ENCODE data around the gene FBXO10.

The FBXO10 gene

DNA sequence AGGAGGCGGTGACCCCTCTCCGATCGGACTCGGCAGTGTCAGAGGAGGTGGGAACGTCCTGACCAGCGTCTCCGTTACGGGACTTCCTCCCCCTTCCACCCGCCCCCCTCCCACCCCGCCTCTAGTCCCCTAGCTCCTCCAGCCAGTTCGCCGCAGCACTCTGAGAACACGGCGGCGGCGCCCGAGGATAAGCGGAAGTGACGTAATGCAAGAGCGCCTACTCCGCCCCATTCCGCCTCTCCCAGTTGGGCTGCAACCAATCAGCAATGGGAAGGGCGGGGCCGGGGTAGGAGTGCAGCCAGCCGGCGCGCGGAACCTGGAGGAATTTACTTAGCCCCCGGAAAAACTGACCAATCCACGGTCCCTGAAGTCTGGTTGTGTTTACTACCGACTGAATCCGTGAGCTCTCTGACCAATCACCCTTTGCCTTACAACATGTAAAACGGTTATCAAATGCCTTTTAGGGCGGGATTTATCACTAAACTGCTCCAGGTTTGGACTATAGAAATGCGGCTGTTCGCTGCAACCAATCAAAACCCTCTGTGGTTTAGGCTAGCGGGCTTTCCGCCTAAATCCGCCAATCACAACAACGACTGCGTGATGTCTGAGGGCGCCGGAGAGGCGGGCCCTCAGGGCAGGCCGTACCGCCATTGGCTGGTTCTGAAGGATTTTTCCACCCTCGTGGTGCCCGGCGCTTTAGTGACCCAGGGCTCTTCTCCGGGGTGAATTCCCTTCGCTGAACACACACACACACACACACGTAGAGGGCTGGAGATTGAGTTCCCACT is 110.7 kb downstream of the FBXO10 start, which contains the start of gene ZBTB5:
TSS of gene ZBTB5 (minus strand) at position 202 of the 788 bp plus-strand sequence. CDS start 22,899 bp downstream, outside the sequence.
- peak; percentile 99 for DNase-seq
- Histone ChIP-seq H3K27ac (ENCODE audit: low read length) (peak within 1 kb of the TSS; percentile 90), H3K9ac (ENCODE audit: low read length) (peak within 1 kb of the TSS; percentile 93), H3K27me3 (replicated peaks; ENCODE audit: insufficient read depth, low read length) (no peaks in the 10 kb centered on the region), H3F3A (ENCODE audit: insufficient read depth, low read length) (0 out of 2 replicates have a peak, but pooled peaks cover 6% of the 10 kb centered on the region), H4K20me1 (ENCODE audit: insufficient read depth, low read length) (no peaks in the 10 kb centered on the region), H3K9me2 (replicated peaks; ENCODE audit: insufficient read depth, low read length) (no peaks in the 10 kb centered on the region), H2AFZ (ENCODE audit: low read length) (peak within 1 kb of the TSS; percentile 99), H3K4me1 (ENCODE audit: low read length) (peaks cover 10% of the 10 kb centered on the region; the same call in 1 of the 2 replicates), H3K4me2 (ENCODE audit: low read depth, low read length) (peak within 1 kb of the TSS; percentile 99), H3K4me3 (ENCODE audit: low read length) (peak within 1 kb of the TSS; percentile 95), H3K79me2 (ENCODE audit: low read length) (peaks cover 44% of the 10 kb centered on the region), H3K9me3 (replicated peaks; ENCODE audit: insufficient read depth, low read length) (no peaks in the 10 kb centered on the region), H3K36me3 (replicated peaks; ENCODE audit: insufficient read depth, low read length) (no peaks in the 10 kb centered on the region)
- TF ChIP-seq, protein P1, sequence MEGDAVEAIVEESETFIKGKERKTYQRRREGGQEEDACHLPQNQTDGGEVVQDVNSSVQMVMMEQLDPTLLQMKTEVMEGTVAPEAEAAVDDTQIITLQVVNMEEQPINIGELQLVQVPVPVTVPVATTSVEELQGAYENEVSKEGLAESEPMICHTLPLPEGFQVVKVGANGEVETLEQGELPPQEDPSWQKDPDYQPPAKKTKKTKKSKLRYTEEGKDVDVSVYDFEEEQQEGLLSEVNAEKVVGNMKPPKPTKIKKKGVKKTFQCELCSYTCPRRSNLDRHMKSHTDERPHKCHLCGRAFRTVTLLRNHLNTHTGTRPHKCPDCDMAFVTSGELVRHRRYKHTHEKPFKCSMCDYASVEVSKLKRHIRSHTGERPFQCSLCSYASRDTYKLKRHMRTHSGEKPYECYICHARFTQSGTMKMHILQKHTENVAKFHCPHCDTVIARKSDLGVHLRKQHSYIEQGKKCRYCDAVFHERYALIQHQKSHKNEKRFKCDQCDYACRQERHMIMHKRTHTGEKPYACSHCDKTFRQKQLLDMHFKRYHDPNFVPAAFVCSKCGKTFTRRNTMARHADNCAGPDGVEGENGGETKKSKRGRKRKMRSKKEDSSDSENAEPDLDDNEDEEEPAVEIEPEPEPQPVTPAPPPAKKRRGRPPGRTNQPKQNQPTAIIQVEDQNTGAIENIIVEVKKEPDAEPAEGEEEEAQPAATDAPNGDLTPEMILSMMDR (IDR thresholded peaks at IDR 0.05; ENCODE audit: low read length) = no peak
- TF ChIP-seq EZH2 (optimal IDR thresholded peaks at IDR 0.05; ENCODE audit: low read depth, low read length) (no peak), EZH2phosphoT487 (IDR thresholded peaks at IDR 0.05; ENCODE audit: low read length) (no peak)

- peak overlapping the region; percentile 93 for H3K9ac ChIP-seq (ENCODE audit: low read length)
- H4K20me1 ChIP-seq (ENCODE audit: insufficient read depth, low read length) = no peaks in the 10 kb centered on the region
- peak overlapping the region; percentile 87 for H2AFZ ChIP-seq (ENCODE audit: low read length)
- peak overlapping the region; percentile 95 for H3K4me3 ChIP-seq (ENCODE audit: low read length)
- H3K4me2 ChIP-seq (ENCODE audit: low read depth, low read length) = peak overlapping the region; percentile 88
- no peaks in the 10 kb centered on the region for H3K36me3 ChIP-seq (replicated peaks; ENCODE audit: insufficient read depth, low read length)
- H3K4me1 ChIP-seq (ENCODE audit: low read length) = peaks cover 10% of the 10 kb centered on the region; the same call in 1 of the 2 replicates
- peak overlapping the region; percentile 90 for H3K27ac ChIP-seq (ENCODE audit: low read length)
- 0 out of 2 replicates have a peak, but pooled peaks cover 6% of the 10 kb centered on the region for H3F3A ChIP-seq (ENCODE audit: insufficient read depth, low read length)
- H3K9me2 ChIP-seq (replicated peaks; ENCODE audit: insufficient read depth, low read length) = no peaks in the 10 kb centered on the region
- peak; percentile 76 for DNase-seq
- no peaks in the 10 kb centered on the region for H3K9me3 ChIP-seq (replicated peaks; ENCODE audit: insufficient read depth, low read length)
- H3K79me2 ChIP-seq (ENCODE audit: low read length) = peaks cover 45% of the 10 kb centered on the region
- no peak for TF ChIP-seq EZH2 (optimal IDR thresholded peaks at IDR 0.05; ENCODE audit: low read depth, low read length)
- no peak for TF ChIP-seq EZH2phosphoT487 (IDR thresholded peaks at IDR 0.05; ENCODE audit: low read length)
- TF ChIP-seq, protein P1 (IDR thresholded peaks at IDR 0.05; ENCODE audit: low read length) = no peak
- no peaks in the 10 kb centered on the region for H3K27me3 ChIP-seq (replicated peaks; ENCODE audit: insufficient read depth, low read length)
Observed at GRCh38 chr9:37464426-37465248, 111.5 kb downstream of the FBXO10 start.

DNA sequence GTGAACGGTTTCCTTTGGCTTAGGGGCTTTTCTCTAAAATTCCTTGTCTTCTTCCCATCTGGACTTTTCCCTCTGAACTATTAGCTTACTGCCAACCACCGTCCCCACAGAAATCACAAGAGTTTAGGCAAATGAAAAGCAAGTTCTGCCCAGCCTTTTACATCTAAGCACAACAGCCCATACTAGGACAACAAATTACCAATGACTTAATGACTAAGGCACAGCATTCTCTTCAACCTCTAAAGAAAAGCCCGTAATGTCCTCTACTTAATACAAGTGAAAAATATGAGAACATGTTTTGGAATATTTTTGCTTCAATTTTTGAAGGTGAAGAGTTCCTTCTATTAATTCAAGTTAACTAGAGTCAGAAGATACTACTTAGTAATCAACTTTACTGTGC is 112.2 kb downstream of the FBXO10 start:
- H3K4me3 ChIP-seq (ENCODE audit: low read length) = peak overlapping the region; percentile 95
- no peaks in the 10 kb centered on the region for H3K36me3 ChIP-seq (replicated peaks; ENCODE audit: insufficient read depth, low read length)
- H3K79me2 ChIP-seq (ENCODE audit: low read length) = peaks cover 45% of the 10 kb centered on the region
- no peaks in the 10 kb centered on the region for H3K9me2 ChIP-seq (replicated peaks; ENCODE audit: insufficient read depth, low read length)
- H4K20me1 ChIP-seq (ENCODE audit: insufficient read depth, low read length) = no peaks in the 10 kb centered on the region
- TF ChIP-seq EZH2phosphoT487 (IDR thresholded peaks at IDR 0.05; ENCODE audit: low read length) (no peak), EZH2 (optimal IDR thresholded peaks at IDR 0.05; ENCODE audit: low read depth, low read length) (no peak)
- TF ChIP-seq, protein P1 (IDR thresholded peaks at IDR 0.05; ENCODE audit: low read length) = no peak
- no peak for DNase-seq
- H3F3A ChIP-seq (ENCODE audit: insufficient read depth, low read length) = 0 out of 2 replicates have a peak, but pooled peaks cover 6% of the 10 kb centered on the region
- H3K9ac ChIP-seq (ENCODE audit: low read length) = peak overlapping the region; percentile 93
- no peaks in the 10 kb centered on the region for H3K9me3 ChIP-seq (replicated peaks; ENCODE audit: insufficient read depth, low read length)
- H2AFZ ChIP-seq (ENCODE audit: low read length) = no peak overlapping the region
- peaks cover 10% of the 10 kb centered on the region; the same call in 1 of the 2 replicates for H3K4me1 ChIP-seq (ENCODE audit: low read length)
- H3K27ac ChIP-seq (ENCODE audit: low read length) = no peak overlapping the region; the same call in 1 of the 2 replicates
- peak overlapping the region; percentile 88 for H3K4me2 ChIP-seq (ENCODE audit: low read depth, low read length)
- no peaks in the 10 kb centered on the region for H3K27me3 ChIP-seq (replicated peaks; ENCODE audit: insufficient read depth, low read length)
